NB4 (cell line): ENCODE data around the gene METTL25B.

Experiments used
- POLR2A ChIP-seq: IDR thresholded peaks from 2 replicates; pipeline ENCODE4 v1.6.1; 2011; ENCODE audit warnings: mild to moderate bottlenecking; ENCODE audit not compliant: insufficient read length; ENCODE audit errors: extremely low read depth
- TF ChIP-seq, protein P1 (sequence below): IDR thresholded peaks from one replicate; pipeline ENCODE4 v1.5.1; 2012; ENCODE audit warnings: low read depth, low read length
- TF ChIP-seq, protein P2 (sequence below): IDR thresholded peaks from 2 replicates; pipeline ENCODE4 v1.6.1; 2011; ENCODE audit warnings: low read depth, low read length

DNA sequence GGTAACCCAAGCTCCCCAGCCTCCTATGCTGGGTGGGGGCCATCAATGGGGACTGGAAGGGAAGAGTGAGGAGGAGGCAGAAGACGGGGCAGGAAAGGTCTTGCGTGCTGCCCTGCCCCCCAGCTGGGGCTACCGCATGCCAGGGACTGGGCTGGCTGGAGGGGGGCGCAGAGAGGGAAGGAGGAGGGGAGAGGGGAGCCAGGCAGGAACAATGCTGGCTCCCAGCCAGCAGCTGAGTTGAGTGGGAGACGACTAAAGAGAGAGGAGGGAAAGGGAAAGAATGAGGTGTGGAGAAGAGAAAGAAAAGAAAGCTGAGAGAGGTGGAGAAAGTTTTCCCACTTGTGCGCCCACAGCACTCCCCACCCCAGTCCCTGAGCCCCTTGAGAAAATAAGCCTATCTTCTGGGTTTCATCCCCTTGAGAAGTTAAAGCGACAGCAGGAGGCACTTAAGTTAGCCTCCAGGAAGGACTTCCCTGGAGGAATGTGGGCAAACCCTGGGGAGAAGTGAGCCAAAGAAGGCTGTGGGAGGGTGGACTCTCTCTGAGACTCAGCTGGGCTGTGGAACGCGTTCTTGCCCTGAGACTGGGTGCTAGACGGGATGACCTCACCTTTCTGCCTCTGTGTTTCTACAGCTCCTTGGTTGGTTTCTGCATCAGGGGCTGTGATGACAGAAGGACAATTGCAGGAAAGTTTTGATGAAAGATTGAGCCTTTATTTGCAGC lies 38.2 kb upstream of the METTL25B start:
- TF ChIP-seq, protein P1, sequence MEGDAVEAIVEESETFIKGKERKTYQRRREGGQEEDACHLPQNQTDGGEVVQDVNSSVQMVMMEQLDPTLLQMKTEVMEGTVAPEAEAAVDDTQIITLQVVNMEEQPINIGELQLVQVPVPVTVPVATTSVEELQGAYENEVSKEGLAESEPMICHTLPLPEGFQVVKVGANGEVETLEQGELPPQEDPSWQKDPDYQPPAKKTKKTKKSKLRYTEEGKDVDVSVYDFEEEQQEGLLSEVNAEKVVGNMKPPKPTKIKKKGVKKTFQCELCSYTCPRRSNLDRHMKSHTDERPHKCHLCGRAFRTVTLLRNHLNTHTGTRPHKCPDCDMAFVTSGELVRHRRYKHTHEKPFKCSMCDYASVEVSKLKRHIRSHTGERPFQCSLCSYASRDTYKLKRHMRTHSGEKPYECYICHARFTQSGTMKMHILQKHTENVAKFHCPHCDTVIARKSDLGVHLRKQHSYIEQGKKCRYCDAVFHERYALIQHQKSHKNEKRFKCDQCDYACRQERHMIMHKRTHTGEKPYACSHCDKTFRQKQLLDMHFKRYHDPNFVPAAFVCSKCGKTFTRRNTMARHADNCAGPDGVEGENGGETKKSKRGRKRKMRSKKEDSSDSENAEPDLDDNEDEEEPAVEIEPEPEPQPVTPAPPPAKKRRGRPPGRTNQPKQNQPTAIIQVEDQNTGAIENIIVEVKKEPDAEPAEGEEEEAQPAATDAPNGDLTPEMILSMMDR = no peak
- TF ChIP-seq, protein P2, sequence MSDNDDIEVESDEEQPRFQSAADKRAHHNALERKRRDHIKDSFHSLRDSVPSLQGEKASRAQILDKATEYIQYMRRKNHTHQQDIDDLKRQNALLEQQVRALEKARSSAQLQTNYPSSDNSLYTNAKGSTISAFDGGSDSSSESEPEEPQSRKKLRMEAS = no peak
- TF ChIP-seq POLR2A = no peak
